HFFc6 (cell line): ENCODE results near the gene CCNY. TPM values are rescaled to one million over a fixed set of nuclear protein-coding genes. Genes with fewer than 3 reads are reported as not detected.

Experiments used
- DNase-seq: peaks from one replicate; pipeline ENCODE4 v3.0.0-alpha.2; 2018
- H3K27ac Mint-ChIP-seq: 2 replicates; pipeline ENCODE4 v1.8.0; 2020; ENCODE audit warnings: mild to moderate bottlenecking, mixed read lengths
- H3K27me3 Mint-ChIP-seq: 2 replicates; pipeline ENCODE4 v1.8.0; 2021; ENCODE audit warnings: mild to moderate bottlenecking, moderate library complexity, mixed read lengths; ENCODE audit not compliant: insufficient read depth
- H3K36me3 Mint-ChIP-seq: 2 replicates; pipeline ENCODE4 v1.8.0; 2021; ENCODE audit warnings: low read depth, mixed read lengths
- H3K4me1 Mint-ChIP-seq: 2 replicates; pipeline ENCODE4 v1.8.0; 2020; ENCODE audit warnings: low read depth, mixed read lengths
- H3K4me3 Mint-ChIP-seq: 2 replicates; pipeline ENCODE4 v1.8.0; 2020; ENCODE audit warnings: mild to moderate bottlenecking, moderate library complexity, mixed read lengths
- H3K9me3 Mint-ChIP-seq: 2 replicates; pipeline ENCODE4 v1.8.0; 2020; ENCODE audit warnings: mild to moderate bottlenecking, mixed read lengths
- total RNA-seq, 6 experiments: library from RNA; stranded (reverse); fragmentation: NEBNext Ultra II Directional; extraction: Animal tissue kit (Norgen Biotek cat#: 25700); gene quantifications; 2 replicates in 1 of 6; 3 replicates in 5 of 6; pipeline ENCODE4 v1.2.3, GENCODE V29; 2021
- TF ChIP-seq, protein P1 (sequence below): fragments of 200-600 bp; sonication (generic); IDR thresholded peaks from 2 replicates; pipeline ENCODE4 v1.5.0; 2021; ENCODE audit warnings: antibody characterized with exemption, mild to moderate bottlenecking

CCNY gene
- total RNA-seq, 6 experiments from 2014 or later: 60.0 to 76.6 (median 69.9) TPM

DNA sequence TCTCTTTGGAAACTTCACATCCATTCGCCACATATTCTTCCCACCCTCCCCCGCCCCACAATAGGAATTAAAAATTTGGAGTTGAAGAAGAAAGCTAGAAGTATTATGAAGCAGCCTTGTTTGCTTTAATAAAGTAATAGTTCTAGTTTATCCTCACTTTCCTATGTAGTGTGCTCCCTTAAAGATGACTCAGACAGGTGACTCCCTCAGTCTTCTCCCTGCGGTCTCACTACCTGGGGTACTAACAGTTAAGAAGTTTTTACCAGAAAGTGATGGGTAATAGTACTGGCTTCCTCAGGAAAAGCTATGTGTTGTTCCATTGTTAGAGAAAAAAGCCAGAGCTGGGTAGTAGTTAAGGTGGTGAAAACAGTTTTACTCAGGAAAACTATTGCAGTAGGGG, 58.6 kb downstream of the CCNY start:
- no peak for DNase-seq
- Mint-ChIP-seq H3K4me1 (peaks cover 15% of the 10 kb centered on the region), H3K9me3 (peaks cover 17% of the 10 kb centered on the region), H3K4me3 (no peak overlapping the region), H3K27me3 (0 out of 2 replicates have a peak, but pooled peaks cover 1% of the 10 kb centered on the region), H3K27ac (no peak overlapping the region), H3K36me3 (peaks cover 19% of the 10 kb centered on the region)
- TF ChIP-seq, protein P1, sequence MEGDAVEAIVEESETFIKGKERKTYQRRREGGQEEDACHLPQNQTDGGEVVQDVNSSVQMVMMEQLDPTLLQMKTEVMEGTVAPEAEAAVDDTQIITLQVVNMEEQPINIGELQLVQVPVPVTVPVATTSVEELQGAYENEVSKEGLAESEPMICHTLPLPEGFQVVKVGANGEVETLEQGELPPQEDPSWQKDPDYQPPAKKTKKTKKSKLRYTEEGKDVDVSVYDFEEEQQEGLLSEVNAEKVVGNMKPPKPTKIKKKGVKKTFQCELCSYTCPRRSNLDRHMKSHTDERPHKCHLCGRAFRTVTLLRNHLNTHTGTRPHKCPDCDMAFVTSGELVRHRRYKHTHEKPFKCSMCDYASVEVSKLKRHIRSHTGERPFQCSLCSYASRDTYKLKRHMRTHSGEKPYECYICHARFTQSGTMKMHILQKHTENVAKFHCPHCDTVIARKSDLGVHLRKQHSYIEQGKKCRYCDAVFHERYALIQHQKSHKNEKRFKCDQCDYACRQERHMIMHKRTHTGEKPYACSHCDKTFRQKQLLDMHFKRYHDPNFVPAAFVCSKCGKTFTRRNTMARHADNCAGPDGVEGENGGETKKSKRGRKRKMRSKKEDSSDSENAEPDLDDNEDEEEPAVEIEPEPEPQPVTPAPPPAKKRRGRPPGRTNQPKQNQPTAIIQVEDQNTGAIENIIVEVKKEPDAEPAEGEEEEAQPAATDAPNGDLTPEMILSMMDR: no peak

DNA sequence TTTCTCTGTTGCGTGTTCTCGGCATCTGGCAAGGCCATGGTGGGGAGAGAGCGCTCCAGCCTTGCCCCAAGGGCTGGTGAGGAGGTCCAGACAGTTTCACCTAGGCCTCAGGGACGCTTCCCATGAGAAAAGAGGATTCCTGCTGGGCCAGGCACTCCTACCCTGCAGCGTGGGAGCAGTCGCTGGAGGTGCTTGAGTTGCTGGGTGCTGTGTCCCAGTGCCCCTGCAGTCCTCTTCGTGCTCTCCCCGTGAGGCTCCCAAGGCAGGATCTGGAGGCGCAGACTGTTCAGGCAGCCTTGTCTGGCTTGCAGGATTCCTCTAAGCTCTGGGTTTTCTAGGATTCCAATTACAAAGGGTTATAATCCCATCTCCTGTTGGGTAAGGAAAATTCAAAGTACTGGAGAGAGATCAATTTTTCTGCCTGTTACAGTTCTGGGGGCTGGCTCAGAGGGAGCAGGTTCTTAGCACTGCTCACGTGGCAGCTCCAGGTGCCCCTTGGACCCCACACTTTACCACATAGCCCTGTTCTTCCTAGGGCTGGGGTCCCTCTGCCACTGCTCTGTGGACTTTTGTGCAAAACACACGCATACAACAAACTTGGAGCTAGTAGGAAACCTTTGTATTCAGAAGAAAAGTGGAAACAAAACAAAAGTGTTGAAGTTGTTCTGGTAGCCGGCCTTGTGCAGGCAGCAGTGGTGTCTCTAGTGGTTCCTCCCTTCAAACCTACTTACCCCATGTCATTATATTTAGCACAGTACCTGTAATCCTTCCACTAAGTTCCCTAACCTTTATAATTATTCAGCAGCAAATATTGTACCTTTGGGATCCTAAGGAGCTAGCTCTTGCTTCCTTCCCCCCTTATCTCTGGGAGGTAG, 60.5 kb downstream of the CCNY start:
- Mint-ChIP-seq H3K27me3 (0 out of 2 replicates have a peak, but pooled peaks cover 1% of the 10 kb centered on the region), H3K4me1 (peaks cover 15% of the 10 kb centered on the region), H3K4me3 (no peak overlapping the region), H3K36me3 (peaks cover 1% of the 10 kb centered on the region; the same call in 1 of the 2 replicates), H3K27ac (no peak overlapping the region), H3K9me3 (peaks cover under 1% of the 10 kb centered on the region; the same call in 1 of the 2 replicates)
- DNase-seq: no peak
- TF ChIP-seq, protein P1: no peak

DNA sequence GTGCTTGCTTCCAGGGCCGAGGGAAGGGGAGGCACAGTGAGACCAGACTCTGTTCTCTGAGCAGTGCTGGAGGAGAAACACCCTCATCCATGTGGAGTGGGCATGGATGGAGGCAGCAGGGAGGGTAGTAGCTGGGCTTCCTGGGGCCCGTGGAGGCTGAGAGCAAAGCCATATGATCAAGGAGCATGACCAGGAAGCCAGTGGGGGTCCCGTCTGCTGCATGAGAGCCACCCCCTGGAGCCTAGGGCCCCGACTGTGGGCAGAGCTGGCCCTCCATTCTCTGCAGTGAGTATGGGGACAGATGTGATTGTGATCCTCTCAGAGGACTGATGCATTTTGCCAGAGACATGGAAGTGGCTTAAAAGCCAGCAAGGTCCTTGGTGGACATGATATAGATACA, 61.6 kb downstream of the CCNY start:
- H3K4me3 Mint-ChIP-seq: no peak overlapping the region
- no peaks in the 10 kb centered on the region for H3K36me3 Mint-ChIP-seq
- H3K9me3 Mint-ChIP-seq: no peaks in the 10 kb centered on the region
- H3K27ac Mint-ChIP-seq: no peak overlapping the region
- 0 out of 2 replicates have a peak, but pooled peaks cover 1% of the 10 kb centered on the region for H3K27me3 Mint-ChIP-seq
- H3K4me1 Mint-ChIP-seq: peaks cover 15% of the 10 kb centered on the region
- TF ChIP-seq, protein P1: no peak
- no peak for DNase-seq

DNA sequence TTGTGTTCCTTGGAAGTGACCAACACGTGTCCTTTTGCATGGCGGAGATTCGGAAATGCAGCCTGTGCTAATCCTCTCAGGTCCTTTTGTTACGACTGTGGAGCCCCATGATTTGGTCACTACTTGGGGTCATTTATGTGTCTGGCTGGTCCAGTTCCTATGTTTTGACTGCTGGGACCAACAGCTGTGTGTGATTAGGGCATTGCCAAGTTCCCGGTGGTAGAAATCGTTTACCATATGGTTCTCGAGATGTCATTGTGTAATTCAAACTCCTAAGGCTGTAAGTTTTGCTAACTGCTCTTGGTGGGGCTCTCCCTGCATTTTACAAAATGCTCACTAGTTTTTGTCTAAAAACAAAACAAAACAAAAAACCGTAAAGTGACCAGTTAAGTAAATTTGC, 62.0 kb downstream of the CCNY start:
- Mint-ChIP-seq H3K9me3 (no peaks in the 10 kb centered on the region), H3K4me1 (peaks cover 15% of the 10 kb centered on the region), H3K27ac (no peak overlapping the region), H3K27me3 (0 out of 2 replicates have a peak, but pooled peaks cover 1% of the 10 kb centered on the region), H3K4me3 (no peak overlapping the region), H3K36me3 (no peaks in the 10 kb centered on the region)
- TF ChIP-seq, protein P1: no peak
- DNase-seq: no peak

DNA sequence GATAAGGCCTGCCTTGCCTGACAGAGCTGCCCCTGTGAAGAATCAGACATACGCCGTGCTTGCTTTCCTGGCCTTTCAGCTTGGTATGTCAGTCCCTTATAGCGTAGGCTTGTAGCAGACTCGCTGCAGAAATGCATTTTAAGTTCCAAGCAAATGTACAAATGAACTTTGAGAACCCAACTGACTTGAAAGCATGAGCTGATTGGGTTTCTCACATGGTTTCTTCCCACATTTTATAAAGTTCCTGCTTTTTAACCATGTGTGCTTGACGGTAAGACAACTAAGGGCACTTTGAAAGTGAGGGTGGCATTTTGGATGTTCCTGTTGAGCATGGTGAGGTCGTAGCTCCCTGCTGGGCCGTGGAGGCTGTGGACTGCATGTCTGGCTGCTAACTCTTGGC, 62.6 kb downstream of the CCNY start:
- peaks cover 15% of the 10 kb centered on the region for H3K4me1 Mint-ChIP-seq
- DNase-seq: no peak

More for the DNA sequence above, 62.6 kb downstream of the CCNY start:
- TF ChIP-seq, protein P1: no peak
- Mint-ChIP-seq H3K27me3 (0 out of 2 replicates have a peak, but pooled peaks cover 1% of the 10 kb centered on the region), H3K9me3 (no peaks in the 10 kb centered on the region), H3K36me3 (no peaks in the 10 kb centered on the region), H3K27ac (no peak overlapping the region), H3K4me3 (no peak overlapping the region)
